ENCODE measurements around the gene B3GALT6.

DNA sequence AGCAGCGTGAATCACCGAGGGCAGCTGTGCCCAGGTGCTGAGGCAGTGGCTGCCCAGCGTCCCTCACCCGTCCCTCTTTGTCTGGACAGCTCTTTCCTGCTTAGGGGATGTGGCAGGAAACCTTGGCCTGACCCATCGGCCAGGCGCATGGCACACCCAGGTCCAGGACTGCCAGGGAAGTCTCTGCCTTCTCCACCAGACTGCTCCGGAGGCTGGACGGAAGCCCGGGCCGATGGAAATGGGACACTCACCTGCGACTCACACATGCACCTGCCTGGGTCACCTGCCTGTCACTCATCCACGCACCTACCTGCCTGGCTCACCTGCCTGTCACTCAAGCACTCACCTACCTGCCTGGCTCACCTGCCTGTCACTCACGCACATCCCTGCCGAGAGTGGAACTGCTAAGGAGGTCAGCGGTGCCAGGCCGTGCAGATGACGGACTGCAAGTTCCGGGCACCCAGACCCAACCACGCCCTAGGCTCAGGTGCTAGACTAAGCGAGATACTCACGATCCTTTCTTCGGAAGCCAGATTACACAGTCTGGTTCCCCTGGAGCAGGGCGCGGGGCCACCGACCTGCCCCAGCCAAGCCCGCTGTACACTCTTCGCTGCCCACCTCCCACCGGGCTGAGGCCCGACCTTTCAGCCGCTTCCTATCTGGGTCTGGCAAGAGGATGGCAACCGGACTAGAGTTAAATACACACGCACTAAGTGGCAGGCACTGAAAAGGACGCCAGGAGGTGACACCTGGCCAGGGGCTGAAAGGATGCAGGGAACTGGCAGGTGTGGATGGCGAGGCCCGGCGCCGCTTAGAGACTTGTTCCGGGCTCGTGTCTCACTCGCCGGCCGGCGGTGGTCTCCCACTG, 40.5 kb downstream of the B3GALT6 start:
- TF ChIP-seq, protein P1, sequence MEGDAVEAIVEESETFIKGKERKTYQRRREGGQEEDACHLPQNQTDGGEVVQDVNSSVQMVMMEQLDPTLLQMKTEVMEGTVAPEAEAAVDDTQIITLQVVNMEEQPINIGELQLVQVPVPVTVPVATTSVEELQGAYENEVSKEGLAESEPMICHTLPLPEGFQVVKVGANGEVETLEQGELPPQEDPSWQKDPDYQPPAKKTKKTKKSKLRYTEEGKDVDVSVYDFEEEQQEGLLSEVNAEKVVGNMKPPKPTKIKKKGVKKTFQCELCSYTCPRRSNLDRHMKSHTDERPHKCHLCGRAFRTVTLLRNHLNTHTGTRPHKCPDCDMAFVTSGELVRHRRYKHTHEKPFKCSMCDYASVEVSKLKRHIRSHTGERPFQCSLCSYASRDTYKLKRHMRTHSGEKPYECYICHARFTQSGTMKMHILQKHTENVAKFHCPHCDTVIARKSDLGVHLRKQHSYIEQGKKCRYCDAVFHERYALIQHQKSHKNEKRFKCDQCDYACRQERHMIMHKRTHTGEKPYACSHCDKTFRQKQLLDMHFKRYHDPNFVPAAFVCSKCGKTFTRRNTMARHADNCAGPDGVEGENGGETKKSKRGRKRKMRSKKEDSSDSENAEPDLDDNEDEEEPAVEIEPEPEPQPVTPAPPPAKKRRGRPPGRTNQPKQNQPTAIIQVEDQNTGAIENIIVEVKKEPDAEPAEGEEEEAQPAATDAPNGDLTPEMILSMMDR (IDR thresholded peaks at IDR 0.05) = no peak
- TF ChIP-seq POLR2A (IDR thresholded peaks at IDR 0.05) = no peak
